CD4-positive, alpha-beta T cell (primary cell): Measurements from ENCODE around the gene HIPK1. TPM values are rescaled to one million over a fixed set of nuclear protein-coding genes. Genes with fewer than 3 reads are reported as not detected.

Experiments used
- ATAC-seq: fragments of 200-7000 bp; cut with Tn5 transposase; one replicate; pipeline ENCODE4 v1.10.0; 2022; ENCODE audit warnings: mild to moderate bottlenecking; ENCODE audit not compliant: poor library complexity
- CTCF ChIA-PET: fragments of 350-600 bp; sonication (Branson Sonifier 250); formaldehyde crosslinking; loops from one replicate; lab custom pipeline; 2021; ENCODE audit warnings: antibody characterized with exemption, inconsistent platforms; lab: Charles Lee
- POLR2A ChIA-PET: fragments of 350-600 bp; sonication (Branson Sonifier 250); formaldehyde crosslinking; loops from one replicate; lab custom pipeline; 2021; ENCODE audit warnings: antibody characterized with exemption, inconsistent platforms; lab: Charles Lee
- DNase-seq, 14 experiments: peaks; one replicate each; pipeline ENCODE4 v3.0.0-alpha.2; 2013 to 2020; ENCODE audit warnings: mixed read lengths in 2 of 14
- H3K27ac ChIP-seq, 2 donors: one replicate each; pipeline versions ENCODE4 v1.5.1 to v1.7.0; 2013; ENCODE audit warnings: low read length in 2 of 2, low read depth in 1 of 2, mild to moderate bottlenecking in 1 of 2
- H3K27me3 ChIP-seq, 2 experiments: 1 replicate in 1 of 2; 2 replicates in 1 of 2; pipeline versions ENCODE4 v1.6.1 to v1.7.0; 2013; ENCODE audit warnings: low read length in 2 of 2, control low read depth in 1 of 2, mild to moderate bottlenecking in 1 of 2, moderate library complexity in 1 of 2; ENCODE audit not compliant: insufficient read depth in 2 of 2, control insufficient read depth in 1 of 2
- H3K36me3 ChIP-seq: one replicate; pipeline ENCODE4 v1.6.1; 2013; ENCODE audit warnings: low read length, control low read depth; ENCODE audit not compliant: insufficient read depth
- H3K4me1 ChIP-seq: one replicate; pipeline ENCODE4 v1.6.1; 2013; ENCODE audit warnings: low read length, control low read depth; ENCODE audit not compliant: insufficient read depth
- H3K4me3 ChIP-seq: one replicate; pipeline ENCODE4 v1.5.1; 2013; ENCODE audit warnings: mild to moderate bottlenecking, low read length, moderate library complexity
- H3K9me3 ChIP-seq, 2 experiments: 1 replicate in 1 of 2; 2 replicates in 1 of 2; pipeline versions ENCODE4 v1.6.1 to v1.7.0; 2013; ENCODE audit warnings: low read length in 2 of 2, mild to moderate bottlenecking in 2 of 2, control low read depth in 1 of 2, moderate library complexity in 1 of 2; ENCODE audit not compliant: control insufficient read depth in 1 of 2, insufficient read depth in 1 of 2
- H3K27ac Mint-ChIP-seq: one replicate; pipeline ENCODE4 v1.8.0; 2020; ENCODE audit warnings: mixed read lengths
- H3K27me3 Mint-ChIP-seq: one replicate; pipeline ENCODE4 v1.8.0; 2021; ENCODE audit warnings: mixed read lengths
- H3K36me3 Mint-ChIP-seq: one replicate; pipeline ENCODE4 v1.8.0; 2021; ENCODE audit warnings: low read depth, mixed read lengths
- H3K4me1 Mint-ChIP-seq: one replicate; pipeline ENCODE4 v1.8.0; 2021; ENCODE audit warnings: low read depth, mixed read lengths
- H3K4me3 Mint-ChIP-seq: one replicate; pipeline ENCODE4 v1.8.0; 2020; ENCODE audit warnings: mild to moderate bottlenecking, mixed read lengths
- H3K9me3 Mint-ChIP-seq: one replicate; pipeline ENCODE4 v1.8.0; 2020; ENCODE audit warnings: mixed read lengths
- CTCF ChIP-seq: fragments of 200-600 bp; IDR thresholded peaks from one replicate; pipeline ENCODE4 v1.8.0; 2022; ENCODE audit warnings: antibody characterized with exemption, mild to moderate bottlenecking
- intact Hi-C, 2 experiments: fragments of 100-400 bp; cut with DNase I in 1 of 2; cut with micrococcal nuclease in 1 of 2; formaldehyde crosslinking; loops; one replicate each; pipeline versions ENCODE4 v1.15.1 to v1.9.0; 2023 to 2025; cut with DNase I, micrococcal nuclease
- total RNA-seq, 174 experiments: library from RNA in 2 of 174; stranded (reverse) in 2 of 174; gene quantifications; one replicate each; pipeline ENCODE4 v1.2.3 and lab custom pipeline; 2021 to 2026

HIPK1 gene
- total RNA-seq, 2 experiments from 2014 or later = 245 to 251 TPM

GRCh38 chr1:113950908-113951307 is 21.8 kb downstream of the HIPK1 start:
- Histone ChIP-seq H3K4me1 (peaks cover 43% of the 10 kb centered on the region), H3K27me3 (no peaks in the 10 kb centered on the region), H3K4me3 (no peak overlapping the region), H3K36me3 (peaks cover 28% of the 10 kb centered on the region), H3K27ac (no peak overlapping the region), H3K9me3 (no peaks in the 10 kb centered on the region)
- ATAC-seq (no peak), DNase-seq (no peak)
- ChIA-PET CTCF (interaction anchor here (5.7 kb wide), 1 partner anchor 21 kb away, joined by 56 read pairs; the partner anchor contains the start of gene HIPK1), POLR2A (interaction anchor here (10.2 kb wide), 1 partner anchor 18 kb away, joined by 245 read pairs; the partner anchor contains the start of gene HIPK1)
- peaks cover 95% of the 10 kb centered on the region for H3K4me1 Mint-ChIP-seq
- H3K9me3 Mint-ChIP-seq = no peaks in the 10 kb centered on the region
- H3K36me3 Mint-ChIP-seq = peaks cover 60% of the 10 kb centered on the region
- H3K27me3 Mint-ChIP-seq = no peaks in the 10 kb centered on the region
- TF ChIP-seq CTCF = no peak
- H3K27ac Mint-ChIP-seq = peak overlapping the region; percentile 89
- peak overlapping the region; percentile 4 for H3K4me3 Mint-ChIP-seq
- intact Hi-C loops = loop anchor here in 1 of 2 experiments (10.0 kb wide), 1 partner anchor 556 kb away; the partner anchor contains the start of gene MAGI3

DNA sequence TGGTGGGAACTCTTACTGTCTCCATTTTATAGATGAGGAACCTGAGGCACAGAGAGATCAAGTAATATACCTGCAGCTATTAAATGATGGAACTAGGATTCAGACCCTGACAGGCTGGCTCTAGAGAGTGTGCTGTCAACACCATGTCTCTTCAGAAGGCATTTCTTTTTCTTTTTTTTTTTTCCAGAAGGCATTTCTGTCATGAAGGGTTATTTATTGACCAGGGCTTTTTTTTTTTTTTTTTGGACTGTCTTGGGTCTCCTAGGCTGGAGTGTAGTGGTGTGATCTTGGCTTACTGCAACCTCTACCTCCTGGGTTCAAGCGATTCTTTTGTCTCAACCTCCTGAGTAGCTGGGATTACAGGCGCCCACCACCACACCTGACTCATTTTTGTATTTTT is 22.6 kb downstream of the HIPK1 start:
- CTCF ChIA-PET = interaction anchor here (0.7 to 1.5 kb wide), 2 partner anchors 23 to 24 kb away, joined by 4 to 5 read pairs; partner anchors contain the start of gene HIPK1
- ATAC-seq (no peak), DNase-seq (no peak)
- intact Hi-C loops = loop anchor here in 1 of 2 experiments (10.0 kb wide), 1 partner anchor 557 kb away; the partner anchor contains the start of gene MAGI3
- Histone ChIP-seq H3K4me1 (peaks cover 39% of the 10 kb centered on the region), H3K27me3 (no peaks in the 10 kb centered on the region), H3K36me3 (peaks cover 33% of the 10 kb centered on the region), H3K4me3 (no peak overlapping the region), H3K9me3 (no peaks in the 10 kb centered on the region), H3K27ac (no peak overlapping the region)
- TF ChIP-seq CTCF = no peak
- no peaks in the 10 kb centered on the region for H3K9me3 Mint-ChIP-seq
- no peaks in the 10 kb centered on the region for H3K27me3 Mint-ChIP-seq
- peaks cover 87% of the 10 kb centered on the region for H3K4me1 Mint-ChIP-seq
- H3K4me3 Mint-ChIP-seq = no peak overlapping the region
- H3K36me3 Mint-ChIP-seq = peaks cover 63% of the 10 kb centered on the region
- POLR2A ChIA-PET = interaction anchor here (10.2 kb wide), 1 partner anchor 19 kb away, joined by 245 read pairs; the partner anchor contains the start of gene HIPK1
- H3K27ac Mint-ChIP-seq = peak overlapping the region; percentile 89

DNA sequence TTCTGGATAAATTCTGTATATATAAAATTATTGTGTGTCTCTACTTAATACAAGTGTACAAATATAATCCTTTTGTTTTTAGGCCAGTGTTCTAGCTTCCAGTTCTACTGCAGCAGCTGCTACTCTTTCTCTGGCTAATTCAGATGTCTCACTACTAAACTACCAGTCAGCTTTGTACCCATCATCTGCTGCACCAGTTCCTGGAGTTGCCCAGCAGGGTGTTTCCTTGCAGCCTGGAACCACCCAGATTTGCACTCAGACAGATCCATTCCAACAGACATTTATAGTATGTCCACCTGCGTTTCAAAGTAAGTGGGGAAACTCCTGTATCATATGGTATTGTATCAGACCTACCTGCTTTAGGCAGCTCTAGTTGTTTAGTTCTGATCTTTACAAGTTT is 28.9 kb downstream of the HIPK1 start:
- intact Hi-C loops = loop anchor here in 1 of 2 experiments (1.0 to 10.0 kb wide), 2 partner anchors 10 to 563 kb away; partner anchors contain the start of gene MAGI3
- Mint-ChIP-seq H3K27ac (no peak overlapping the region), H3K36me3 (peaks cover 94% of the 10 kb centered on the region), H3K9me3 (no peaks in the 10 kb centered on the region), H3K4me1 (peaks cover 47% of the 10 kb centered on the region), H3K4me3 (no peak overlapping the region), H3K27me3 (no peaks in the 10 kb centered on the region)
- no peak overlapping the region for H3K4me3 ChIP-seq
- DNase-seq (no peak), ATAC-seq (no peak)
- H3K9me3 ChIP-seq = no peaks in the 10 kb centered on the region
- no peak overlapping the region for H3K27ac ChIP-seq
- H3K27me3 ChIP-seq = no peaks in the 10 kb centered on the region
- POLR2A ChIA-PET = no interaction called here
- peaks cover 4% of the 10 kb centered on the region for H3K4me1 ChIP-seq
- peaks cover 87% of the 10 kb centered on the region for H3K36me3 ChIP-seq
- CTCF ChIA-PET = interaction anchor here (1.4 kb wide), 1 partner anchor 9 kb away, joined by 5 read pairs; no protein-coding TSS in a partner anchor
- no peak for TF ChIP-seq CTCF
